Neural cell (in vitro differentiated cells): Measurements from ENCODE around the gene CAPN8. TPM values are rescaled to one million over a fixed set of nuclear protein-coding genes. Genes with fewer than 3 reads are reported as not detected.

ENCODE experiments used
- H2AFZ ChIP-seq: fragments of 200-600, 300-800 bp; sonication (generic), shearing (Covaris generic); 2 replicates; pipeline ENCODE4 v1.6.0; 2014; ENCODE audit warnings: low read depth, mild to moderate bottlenecking, antibody characterized with exemption, low read length, moderate library complexity
- H3F3A ChIP-seq: fragments of 200-600 bp; shearing (Covaris generic); 2 replicates; pipeline ENCODE4 v1.6.1; 2016; ENCODE audit warnings: mild to moderate bottlenecking, moderate library complexity, mixed read lengths, antibody characterized with exemption, low read length; ENCODE audit not compliant: insufficient read depth, poor library complexity, severe bottlenecking
- H3K27ac ChIP-seq: fragments of 200-600, 300-800 bp; sonication (generic), shearing (Covaris generic); 2 replicates; pipeline ENCODE4 v1.5.1; 2014; ENCODE audit warnings: mild to moderate bottlenecking, low read length, moderate library complexity
- H3K27me3 ChIP-seq: fragments of 300-800, 200-600 bp; sonication (generic), shearing (Covaris generic); 2 replicates; pipeline ENCODE4 v1.6.0; 2014; ENCODE audit warnings: mild to moderate bottlenecking, low read depth, low read length, moderate library complexity; ENCODE audit not compliant: insufficient read depth
- H3K36me3 ChIP-seq: fragments of 300-800, 200-600 bp; sonication (generic), shearing (Covaris generic); 2 replicates; pipeline ENCODE4 v1.5.1; 2014; ENCODE audit warnings: mild to moderate bottlenecking, antibody characterized with exemption, low read length, moderate library complexity; ENCODE audit not compliant: insufficient read depth
- H3K4me2 ChIP-seq: fragments of 300-800, 200-600 bp; sonication (generic), shearing (Covaris generic); 2 replicates; pipeline ENCODE4 v1.6.0; 2014; ENCODE audit warnings: mild to moderate bottlenecking, low read length
- H3K4me3 ChIP-seq: fragments of 300-800, 200-600 bp; sonication (generic), shearing (Covaris generic); 2 replicates; pipeline ENCODE4 v1.5.1; 2014; ENCODE audit warnings: mild to moderate bottlenecking, low read length, moderate library complexity
- H3K79me2 ChIP-seq: fragments of 200-600 bp; shearing (Covaris generic); replicated peaks from 2 replicates; pipeline ENCODE4 v1.6.0; 2014; ENCODE audit warnings: mild to moderate bottlenecking, low read length, moderate library complexity; ENCODE audit not compliant: insufficient read depth
- H3K9ac ChIP-seq: fragments of 300-800, 200-600 bp; sonication (generic), shearing (Covaris generic); 2 replicates; pipeline ENCODE4 v1.6.1; 2016; ENCODE audit warnings: mild to moderate bottlenecking, low read length, mixed read lengths
- H3K9me2 ChIP-seq: fragments of 200-600 bp; shearing (Covaris generic); 2 replicates; pipeline ENCODE4 v1.6.1; 2016; ENCODE audit warnings: mild to moderate bottlenecking, low read length, mixed read lengths; ENCODE audit not compliant: insufficient read depth
- H3K9me3 ChIP-seq: fragments of 200-600, 300-800 bp; sonication (generic), shearing (Covaris generic); 2 replicates; pipeline ENCODE4 v1.6.1; 2016; ENCODE audit warnings: mild to moderate bottlenecking, mixed run types, low read length, moderate library complexity, mixed read lengths
- H4K20me1 ChIP-seq: fragments of 200-600 bp; shearing (Covaris generic); 2 replicates; pipeline ENCODE4 v1.6.1; 2016; ENCODE audit warnings: mild to moderate bottlenecking, mixed run types; ENCODE audit not compliant: insufficient read depth
- CTCF ChIP-seq: fragments of 450-650 bp; IDR thresholded peaks from 2 replicates; pipeline ENCODE4 v1.5.1; 2014; ENCODE audit warnings: antibody characterized with exemption, mild to moderate bottlenecking, moderate library complexity; ENCODE audit not compliant: poor library complexity, severe bottlenecking
- EP300 ChIP-seq: fragments of 450-650 bp; conservative IDR thresholded peaks from 2 replicates; pipeline ENCODE4 v1.6.1; 2014; ENCODE audit warnings: antibody characterized with exemption, mild to moderate bottlenecking, moderate library complexity; ENCODE audit not compliant: poor library complexity, severe bottlenecking
- EZH2 ChIP-seq: fragments of 200-600, 300-800 bp; shearing (Covaris generic), sonication (generic); IDR thresholded peaks from 2 replicates; pipeline ENCODE4 v1.6.1; 2014; ENCODE audit warnings: antibody characterized with exemption, low read length, borderline replicate concordance, mild to moderate bottlenecking; ENCODE audit not compliant: insufficient read depth, poor library complexity, severe bottlenecking
- MXI1 ChIP-seq: fragments of 450-650 bp; conservative IDR thresholded peaks from 2 replicates; pipeline ENCODE4 v1.6.1; 2014; ENCODE audit warnings: antibody characterized with exemption, mild to moderate bottlenecking; ENCODE audit not compliant: poor library complexity, severe bottlenecking
- POLR2AphosphoS5 ChIP-seq: IDR thresholded peaks from 2 replicates; pipeline ENCODE4 v1.6.1; 2012
- RAD21 ChIP-seq: fragments of 450-650 bp; conservative IDR thresholded peaks from 2 replicates; pipeline ENCODE4 v1.6.1; 2014; ENCODE audit warnings: antibody characterized with exemption, mild to moderate bottlenecking, moderate library complexity
- REST ChIP-seq: IDR thresholded peaks from 2 replicates; pipeline ENCODE4 v1.6.1; 2012; ENCODE audit warnings: borderline replicate concordance
- SMC3 ChIP-seq: fragments of 450-650 bp; conservative IDR thresholded peaks from 2 replicates; pipeline ENCODE4 v1.6.1; 2014; ENCODE audit warnings: antibody characterized with exemption, mild to moderate bottlenecking, moderate library complexity; ENCODE audit not compliant: poor library complexity
- TAF1 ChIP-seq: IDR thresholded peaks from 2 replicates; pipeline ENCODE4 v1.6.1; 2012; ENCODE audit warnings: low read depth
- polyA plus RNA-seq: library from polyadenylated mRNA; depleted of rRNA; stranded (reverse); fragments of >200 nt; gene quantifications from 2 replicates; pipeline ENCODE4 v1.2.3, GENCODE V29; 2014

Gene CAPN8
- polyA plus RNA-seq, 1 donor from 2014 or later: not detected

GRCh38 chr1:223551610-223552009, 113.9 kb downstream of the CAPN8 start:
- no peak for TF ChIP-seq TAF1
- no peak for TF ChIP-seq REST
- no peak for TF ChIP-seq EP300
- TF ChIP-seq POLR2AphosphoS5: no peak
- TF ChIP-seq RAD21: no peak
- H3K79me2 ChIP-seq: no peaks in the 10 kb centered on the region
- H3K9ac ChIP-seq: no peak overlapping the region
- H2AFZ ChIP-seq: no peak overlapping the region
- no peak overlapping the region for H3K4me2 ChIP-seq
- no peaks in the 10 kb centered on the region for H4K20me1 ChIP-seq
- H3F3A ChIP-seq: no peaks in the 10 kb centered on the region
- H3K36me3 ChIP-seq: no peaks in the 10 kb centered on the region
- no peak overlapping the region for H3K4me3 ChIP-seq
- no peaks in the 10 kb centered on the region for H3K9me3 ChIP-seq
- H3K27ac ChIP-seq: no peak overlapping the region
- no peaks in the 10 kb centered on the region for H3K9me2 ChIP-seq
- H3K27me3 ChIP-seq: no peaks in the 10 kb centered on the region

GRCh38 chr1:223549740-223550139, 115.8 kb downstream of the CAPN8 start:
- H3K9me2 ChIP-seq: no peaks in the 10 kb centered on the region
- H4K20me1 ChIP-seq: no peaks in the 10 kb centered on the region
- no peaks in the 10 kb centered on the region for H3K36me3 ChIP-seq
- no peak overlapping the region for H3K4me2 ChIP-seq
- H3K27ac ChIP-seq: no peak overlapping the region
- H3K4me3 ChIP-seq: no peak overlapping the region
- TF ChIP-seq SMC3: no peak
- TF ChIP-seq RAD21: no peak
- TF ChIP-seq TAF1: no peak
- no peak for TF ChIP-seq REST
- TF ChIP-seq POLR2AphosphoS5: no peak
- no peak for TF ChIP-seq EP300
- no peak for TF ChIP-seq MXI1
- no peak for TF ChIP-seq EZH2
- TF ChIP-seq CTCF: no peak
- no peaks in the 10 kb centered on the region for H3K79me2 ChIP-seq
- no peak overlapping the region for H2AFZ ChIP-seq
- H3F3A ChIP-seq: no peaks in the 10 kb centered on the region
- no peaks in the 10 kb centered on the region for H3K9me3 ChIP-seq
- H3K27me3 ChIP-seq: no peaks in the 10 kb centered on the region
- no peak overlapping the region for H3K9ac ChIP-seq
